ENCODE measurements around the gene NAGK. TPM values are rescaled to one million over a fixed set of nuclear protein-coding genes. Genes with fewer than 3 reads are reported as not detected.

The NAGK gene
- total and polyA plus RNA-seq, 2 donors (not counting 1 experiment from before 2014, with no cell fraction given), result 50.4 to 136 TPM

DNA sequence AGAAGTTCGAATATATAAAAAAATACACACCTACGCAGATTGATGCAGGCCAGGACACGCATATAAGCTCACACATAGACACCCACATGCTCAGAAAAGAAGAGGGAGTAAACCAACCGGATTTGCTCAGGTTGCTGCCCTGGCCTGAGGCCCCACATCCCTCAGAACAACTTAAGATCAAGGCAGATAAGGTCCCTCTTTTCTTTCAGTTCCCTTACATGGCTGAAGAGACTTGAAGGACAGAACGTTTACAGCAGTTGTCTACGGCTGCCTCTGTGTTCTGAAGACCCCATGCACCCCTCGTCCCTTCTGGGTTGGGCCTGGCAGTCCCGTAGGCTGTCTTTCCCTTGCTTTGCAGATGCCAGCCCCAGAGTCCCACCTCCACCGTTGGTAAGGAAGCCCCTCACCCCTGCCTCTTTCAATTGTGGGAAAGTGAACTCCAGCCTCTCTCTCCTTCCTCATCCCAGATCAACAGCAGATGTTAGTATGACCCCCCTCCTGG lies 4.3 kb upstream of the NAGK start:
- Histone ChIP-seq H3K4me1 (ENCODE audit: control insufficient read depth, extremely low read depth, insufficient read depth, low read length) (no peaks in the 10 kb centered on the region), H3K4me3 (replicated peaks in 1 of 4; ENCODE audit: control extremely low read depth in 1 of 4, insufficient read depth in 1 of 4, low read depth in 3 of 4, low read length in 4 of 4) (no peak overlapping the region), H3K36me3 (ENCODE audit: control insufficient read depth, insufficient read depth, low read length) (no peaks in the 10 kb centered on the region), H3K4me2 (ENCODE audit: extremely low read depth, insufficient read depth, low read length) (no peak overlapping the region), H3K9me3 (ENCODE audit: control insufficient read depth, insufficient read depth, low read depth, low read length) (no peaks in the 10 kb centered on the region), H3K9ac (ENCODE audit: insufficient read depth, low read length) (no peak overlapping the region), H3K27ac (ENCODE audit: insufficient read depth, low read length) (no peak overlapping the region), H3K79me2 (ENCODE audit: control insufficient read depth, insufficient read depth, low read length) (peaks cover 5% of the 10 kb centered on the region), H3K27me3 (ENCODE audit: control insufficient read depth, insufficient read depth, low read length) (peaks cover 19% of the 10 kb centered on the region), H4K20me1 (ENCODE audit: control insufficient read depth, extremely low read depth, insufficient read depth, low read length) (no peaks in the 10 kb centered on the region), H2AFZ (ENCODE audit: low read length) (no peak overlapping the region)
- DNase-seq (ENCODE audit: low read depth in 2 of 2), result no peak
- no peak for TF ChIP-seq EZH2 (IDR thresholded peaks at IDR 0.05; ENCODE audit: low read length, missing control alignments)

DNA sequence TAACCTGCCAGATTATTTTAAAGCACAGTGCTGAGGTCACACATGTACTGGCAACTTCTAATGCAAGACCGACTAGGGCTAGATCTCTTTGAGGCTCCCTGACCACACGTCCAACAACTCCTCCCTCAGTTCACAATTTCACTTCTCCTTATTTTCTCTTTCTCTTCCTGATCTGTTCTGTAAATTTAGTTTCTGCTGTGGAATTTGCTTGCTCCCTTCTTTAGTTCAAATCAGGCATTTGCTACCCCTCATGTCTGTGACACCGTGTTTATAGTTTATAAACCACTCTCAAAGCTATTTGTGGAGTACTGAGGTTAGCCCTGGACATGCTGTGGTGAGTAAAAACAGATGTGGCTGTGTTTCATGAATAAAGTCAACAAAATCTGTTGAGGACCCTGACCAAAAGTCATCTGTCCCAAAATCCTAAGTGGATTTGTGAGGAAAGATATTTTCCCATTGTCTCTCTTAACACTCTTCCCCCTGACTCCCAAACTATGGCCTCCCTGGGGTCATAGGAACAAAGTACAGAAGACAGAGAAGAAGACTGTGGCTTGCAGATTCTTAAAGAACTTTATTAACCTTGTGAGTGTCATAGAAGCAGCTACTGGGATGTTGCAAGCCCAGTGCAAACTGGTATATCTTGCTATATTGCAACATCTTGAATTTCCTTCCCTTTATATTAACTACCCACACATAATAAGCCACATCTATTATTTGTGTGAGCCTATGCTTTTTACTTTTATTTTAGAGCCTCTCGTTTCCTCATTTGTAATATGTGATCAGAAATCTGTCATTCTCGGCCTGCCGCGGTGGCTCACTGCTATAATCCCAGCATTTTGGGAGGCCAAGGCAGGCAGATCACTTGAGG lies 3.5 kb upstream of the NAGK start:
- no peaks in the 10 kb centered on the region for H3K9me3 ChIP-seq (ENCODE audit: control insufficient read depth, insufficient read depth, low read depth, low read length)
- H2AFZ ChIP-seq (ENCODE audit: low read length), result no peak overlapping the region
- H3K4me1 ChIP-seq (ENCODE audit: control insufficient read depth, extremely low read depth, insufficient read depth, low read length), result peaks cover 6% of the 10 kb centered on the region
- DNase-seq (ENCODE audit: low read depth in 2 of 2), result peak in 1 of 2 donors; percentile 20
- no peak overlapping the region for H3K27ac ChIP-seq (ENCODE audit: insufficient read depth, low read length)
- no peaks in the 10 kb centered on the region for H3K36me3 ChIP-seq (ENCODE audit: control insufficient read depth, insufficient read depth, low read length)
- H3K27me3 ChIP-seq (ENCODE audit: control insufficient read depth, insufficient read depth, low read length), result peaks cover 18% of the 10 kb centered on the region
- no peak overlapping the region for H3K9ac ChIP-seq (ENCODE audit: insufficient read depth, low read length)
- TF ChIP-seq, protein P1, sequence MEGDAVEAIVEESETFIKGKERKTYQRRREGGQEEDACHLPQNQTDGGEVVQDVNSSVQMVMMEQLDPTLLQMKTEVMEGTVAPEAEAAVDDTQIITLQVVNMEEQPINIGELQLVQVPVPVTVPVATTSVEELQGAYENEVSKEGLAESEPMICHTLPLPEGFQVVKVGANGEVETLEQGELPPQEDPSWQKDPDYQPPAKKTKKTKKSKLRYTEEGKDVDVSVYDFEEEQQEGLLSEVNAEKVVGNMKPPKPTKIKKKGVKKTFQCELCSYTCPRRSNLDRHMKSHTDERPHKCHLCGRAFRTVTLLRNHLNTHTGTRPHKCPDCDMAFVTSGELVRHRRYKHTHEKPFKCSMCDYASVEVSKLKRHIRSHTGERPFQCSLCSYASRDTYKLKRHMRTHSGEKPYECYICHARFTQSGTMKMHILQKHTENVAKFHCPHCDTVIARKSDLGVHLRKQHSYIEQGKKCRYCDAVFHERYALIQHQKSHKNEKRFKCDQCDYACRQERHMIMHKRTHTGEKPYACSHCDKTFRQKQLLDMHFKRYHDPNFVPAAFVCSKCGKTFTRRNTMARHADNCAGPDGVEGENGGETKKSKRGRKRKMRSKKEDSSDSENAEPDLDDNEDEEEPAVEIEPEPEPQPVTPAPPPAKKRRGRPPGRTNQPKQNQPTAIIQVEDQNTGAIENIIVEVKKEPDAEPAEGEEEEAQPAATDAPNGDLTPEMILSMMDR (conservative IDR thresholded peaks at IDR 0.05 in 1 of 2, IDR thresholded peaks at IDR 0.05 in 1 of 2; ENCODE audit: low read depth in 1 of 2, low read length in 2 of 2), result no peak
- no peak for TF ChIP-seq EZH2 (IDR thresholded peaks at IDR 0.05; ENCODE audit: low read length, missing control alignments)
- no peak overlapping the region for H3K4me3 ChIP-seq (replicated peaks in 1 of 4; ENCODE audit: control extremely low read depth in 1 of 4, insufficient read depth in 1 of 4, low read depth in 3 of 4, low read length in 4 of 4)
- peak overlapping the region; percentile 3 for H3K4me2 ChIP-seq (ENCODE audit: extremely low read depth, insufficient read depth, low read length)
- H4K20me1 ChIP-seq (ENCODE audit: control insufficient read depth, extremely low read depth, insufficient read depth, low read length), result no peaks in the 10 kb centered on the region
- peaks cover 13% of the 10 kb centered on the region for H3K79me2 ChIP-seq (ENCODE audit: control insufficient read depth, insufficient read depth, low read length)

DNA sequence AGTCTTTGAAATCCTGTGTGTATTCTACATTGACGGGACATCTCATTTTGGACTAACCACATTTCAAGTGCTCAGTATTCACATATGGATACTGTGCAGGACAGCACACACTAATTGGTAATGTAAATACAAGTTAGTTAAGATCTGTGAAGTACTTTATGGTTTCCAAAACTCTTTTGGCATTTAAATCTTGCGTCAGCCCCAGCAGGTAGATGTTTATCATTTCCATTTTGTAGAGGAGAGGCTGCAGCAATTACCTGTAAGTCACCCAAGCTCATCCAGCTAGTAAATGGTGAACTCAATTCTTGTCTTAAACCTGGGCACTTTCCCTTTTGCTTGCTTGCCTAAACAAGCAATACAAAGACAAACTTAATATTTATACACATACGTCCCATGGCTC lies 1.6 kb upstream of the NAGK start:
- H3K27me3 ChIP-seq (ENCODE audit: control insufficient read depth, insufficient read depth, low read length), result peaks cover 13% of the 10 kb centered on the region
- peaks cover 28% of the 10 kb centered on the region for H3K79me2 ChIP-seq (ENCODE audit: control insufficient read depth, insufficient read depth, low read length)
- TF ChIP-seq, protein P1 (conservative IDR thresholded peaks at IDR 0.05 in 1 of 2, IDR thresholded peaks at IDR 0.05 in 1 of 2; ENCODE audit: low read depth in 1 of 2, low read length in 2 of 2), result no peak
- no peak for TF ChIP-seq EZH2 (IDR thresholded peaks at IDR 0.05; ENCODE audit: low read length, missing control alignments)
- no peaks in the 10 kb centered on the region for H3K9me3 ChIP-seq (ENCODE audit: control insufficient read depth, insufficient read depth, low read depth, low read length)
- H3K36me3 ChIP-seq (ENCODE audit: control insufficient read depth, insufficient read depth, low read length), result no peaks in the 10 kb centered on the region
- H3K27ac ChIP-seq (ENCODE audit: insufficient read depth, low read length), result no peak overlapping the region
- DNase-seq (ENCODE audit: low read depth in 2 of 2), result no peak
- no peak overlapping the region for H3K4me3 ChIP-seq (replicated peaks in 1 of 4; ENCODE audit: control extremely low read depth in 1 of 4, insufficient read depth in 1 of 4, low read depth in 3 of 4, low read length in 4 of 4)
- no peak overlapping the region for H3K9ac ChIP-seq (ENCODE audit: insufficient read depth, low read length)
- H3K4me2 ChIP-seq (ENCODE audit: extremely low read depth, insufficient read depth, low read length), result no peak overlapping the region
- H3K4me1 ChIP-seq (ENCODE audit: control insufficient read depth, extremely low read depth, insufficient read depth, low read length), result peaks cover 7% of the 10 kb centered on the region
- H2AFZ ChIP-seq (ENCODE audit: low read length), result no peak overlapping the region
- H4K20me1 ChIP-seq (ENCODE audit: control insufficient read depth, extremely low read depth, insufficient read depth, low read length), result no peaks in the 10 kb centered on the region

Measured in fibroblast of lung (primary cell).